Panc1 (cell line): ENCODE results near the gene KIAA1671. TPM values are rescaled to one million over a fixed set of nuclear protein-coding genes. Genes with fewer than 3 reads are reported as not detected.
"Not testable (repeated sequence)": the region's sequence is repeated elsewhere in the genome, so short reads cannot be mapped to it uniquely, and the experiment has no call there.

Source experiments
- ATAC-seq: fragments of 200-7000 bp; cut with Tn5 transposase; 2 replicates; pipeline ENCODE4 v1.9.1; 2020; ENCODE audit warnings: mild to moderate bottlenecking, moderate library complexity
- BruUV-seq: library from RNA; stranded (reverse); fragments of 400-500 nt; replicated peaks from 2 replicates; lab custom pipeline; 2021; lab: Mats Ljungman, UMichigan
- CTCF ChIA-PET: fragments of 300-600 bp; sonication (Branson Sonifier 250); formaldehyde crosslinking; loops from one replicate; lab custom pipeline; 2022; ENCODE audit warnings: antibody characterized with exemption; lab: Charles Lee
- POLR2A ChIA-PET: fragments of 300-600 bp; sonication (Branson Sonifier 250); formaldehyde crosslinking; loops from one replicate; lab custom pipeline; 2022; ENCODE audit warnings: antibody characterized with exemption; lab: Charles Lee
- DNase-seq: peaks from one replicate; pipeline ENCODE4 v3.0.0-alpha.2; 2010; ENCODE audit warnings: low read depth, low spot score
- H3K27ac ChIP-seq: 2 replicates; pipeline ENCODE4 v1.5.1; 2011; ENCODE audit warnings: mild to moderate bottlenecking, low read length, inconsistent platforms
- H3K27me3 ChIP-seq: fragments of 200-500 bp; sonication (Bioruptor generic); 2 replicates; pipeline ENCODE4 v1.6.0; 2014; ENCODE audit warnings: low read length, inconsistent platforms; ENCODE audit not compliant: control insufficient read depth, insufficient read depth
- H3K36me3 ChIP-seq: fragments of 200-500 bp; sonication (Bioruptor generic); 2 replicates; pipeline ENCODE4 v1.5.1; 2014; ENCODE audit warnings: inconsistent platforms, mild to moderate bottlenecking, low read length, moderate library complexity; ENCODE audit not compliant: control insufficient read depth, insufficient read depth
- H3K4me1 ChIP-seq: 2 replicates; pipeline ENCODE4 v1.5.1; 2011; ENCODE audit warnings: inconsistent platforms, mild to moderate bottlenecking, low read length, moderate library complexity; ENCODE audit not compliant: control insufficient read depth, insufficient read depth
- H3K4me3 ChIP-seq, 2 experiments: 2 replicates each; pipeline ENCODE4 v1.5.1; 2011 to 2012; ENCODE audit warnings: low read depth in 2 of 2, low read length in 2 of 2, mild to moderate bottlenecking in 2 of 2, inconsistent platforms in 1 of 2, moderate library complexity in 1 of 2
- H3K9me3 ChIP-seq: fragments of 200-500 bp; sonication (Bioruptor generic); 2 replicates; pipeline ENCODE4 v1.5.1; 2014; ENCODE audit warnings: low read depth, mild to moderate bottlenecking, inconsistent platforms, low read length, moderate library complexity; ENCODE audit not compliant: control insufficient read depth, insufficient read depth
- POLR2AphosphoS5 ChIP-seq: IDR thresholded peaks from 2 replicates; pipeline ENCODE4 v1.6.1; 2012; ENCODE audit warnings: mild to moderate bottlenecking, low read depth, low read length, moderate library complexity
- SIN3A ChIP-seq: IDR thresholded peaks from 2 replicates; pipeline ENCODE4 v1.6.1; 2012; ENCODE audit warnings: low read depth, mild to moderate bottlenecking, low read length, moderate library complexity, borderline replicate concordance; ENCODE audit not compliant: insufficient read depth
- TCF7L2 ChIP-seq: IDR thresholded peaks from 2 replicates; pipeline ENCODE4 v1.6.1; 2011; ENCODE audit warnings: mild to moderate bottlenecking, low read depth, low read length, inconsistent platforms
- in situ Hi-C: cut with HindIII; loops from 2 replicates; pipeline ENCODE4 v1.10.0; 2016; ENCODE audit warnings: low sequenced_read_pairs, low pct_unique_long_range_greater_than_20kb
- intact Hi-C: fragments of 100-400 bp; cut with micrococcal nuclease; formaldehyde crosslinking; loops from one replicate; pipeline ENCODE4 v1.10.0; 2022; ENCODE audit not compliant: unreplicated experiment
- total RNA-seq: library from RNA; stranded (reverse); gene quantifications from one replicate; pipeline ENCODE4 v1.2.1, GENCODE V29; 2021; ENCODE audit not compliant: unreplicated experiment
- TF ChIP-seq, protein P1 (sequence below), 2 experiments: IDR thresholded peaks; 2 replicates each; pipeline ENCODE4 v1.6.1; 2011 to 2012; ENCODE audit warnings: low read depth in 2 of 2, control low read depth in 1 of 2, low read length in 1 of 2, mild to moderate bottlenecking in 1 of 2, moderate library complexity in 1 of 2; ENCODE audit not compliant: insufficient read depth in 1 of 2
- TF ChIP-seq, protein P2 (sequence below): fragments of 450-650 bp; IDR thresholded peaks from 2 replicates; pipeline ENCODE4 v1.5.1; 2017; ENCODE audit warnings: mild to moderate bottlenecking

Gene KIAA1671
- total RNA-seq, 1 experiment from 2014 or later = 48.1 TPM

DNA sequence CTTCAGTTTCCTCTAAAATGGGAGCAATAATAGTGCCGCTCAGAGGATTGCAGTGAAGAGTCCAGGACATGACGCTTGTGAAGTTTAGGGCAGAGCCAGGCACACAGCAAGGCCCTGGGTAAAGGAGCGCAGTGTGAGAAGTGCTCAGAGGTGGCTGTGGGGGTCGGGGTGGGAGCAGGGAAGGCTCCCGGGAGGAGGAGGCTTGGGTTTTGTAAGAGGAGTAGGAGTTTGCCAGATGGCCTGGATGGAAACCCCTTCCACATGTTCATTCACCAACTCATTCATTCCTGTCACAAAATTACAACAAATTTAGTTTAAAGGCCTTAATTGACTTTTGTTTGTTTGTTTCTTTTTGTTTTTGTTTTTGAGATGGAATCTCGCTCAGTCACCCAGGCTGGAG is 283.9 kb downstream of the KIAA1671 start:
- intact Hi-C loops = loop anchor here (5.0 kb wide), 1 partner anchor 96 kb away; no protein-coding TSS in a partner anchor
- Histone ChIP-seq H3K4me3 (peak overlapping the region in 1 of 2 experiments; percentile 29; a peak in 1 of 4 replicates), H3K27me3 (no peaks in the 10 kb centered on the region), H3K27ac (no peak overlapping the region), H3K36me3 (no peaks in the 10 kb centered on the region), H3K4me1 (no peaks in the 10 kb centered on the region), H3K9me3 (no peaks in the 10 kb centered on the region)
- DNase-seq (no peak), ATAC-seq (no peak)
- POLR2A ChIA-PET = no interaction called here
- in situ Hi-C loops = no loop called here
- TF ChIP-seq SIN3A (no peak), TCF7L2 (no peak), POLR2AphosphoS5 (no peak)
- TF ChIP-seq, protein P1, sequence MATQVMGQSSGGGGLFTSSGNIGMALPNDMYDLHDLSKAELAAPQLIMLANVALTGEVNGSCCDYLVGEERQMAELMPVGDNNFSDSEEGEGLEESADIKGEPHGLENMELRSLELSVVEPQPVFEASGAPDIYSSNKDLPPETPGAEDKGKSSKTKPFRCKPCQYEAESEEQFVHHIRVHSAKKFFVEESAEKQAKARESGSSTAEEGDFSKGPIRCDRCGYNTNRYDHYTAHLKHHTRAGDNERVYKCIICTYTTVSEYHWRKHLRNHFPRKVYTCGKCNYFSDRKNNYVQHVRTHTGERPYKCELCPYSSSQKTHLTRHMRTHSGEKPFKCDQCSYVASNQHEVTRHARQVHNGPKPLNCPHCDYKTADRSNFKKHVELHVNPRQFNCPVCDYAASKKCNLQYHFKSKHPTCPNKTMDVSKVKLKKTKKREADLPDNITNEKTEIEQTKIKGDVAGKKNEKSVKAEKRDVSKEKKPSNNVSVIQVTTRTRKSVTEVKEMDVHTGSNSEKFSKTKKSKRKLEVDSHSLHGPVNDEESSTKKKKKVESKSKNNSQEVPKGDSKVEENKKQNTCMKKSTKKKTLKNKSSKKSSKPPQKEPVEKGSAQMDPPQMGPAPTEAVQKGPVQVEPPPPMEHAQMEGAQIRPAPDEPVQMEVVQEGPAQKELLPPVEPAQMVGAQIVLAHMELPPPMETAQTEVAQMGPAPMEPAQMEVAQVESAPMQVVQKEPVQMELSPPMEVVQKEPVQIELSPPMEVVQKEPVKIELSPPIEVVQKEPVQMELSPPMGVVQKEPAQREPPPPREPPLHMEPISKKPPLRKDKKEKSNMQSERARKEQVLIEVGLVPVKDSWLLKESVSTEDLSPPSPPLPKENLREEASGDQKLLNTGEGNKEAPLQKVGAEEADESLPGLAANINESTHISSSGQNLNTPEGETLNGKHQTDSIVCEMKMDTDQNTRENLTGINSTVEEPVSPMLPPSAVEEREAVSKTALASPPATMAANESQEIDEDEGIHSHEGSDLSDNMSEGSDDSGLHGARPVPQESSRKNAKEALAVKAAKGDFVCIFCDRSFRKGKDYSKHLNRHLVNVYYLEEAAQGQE (IDR thresholded peaks at IDR 0.05; ENCODE audit: insufficient read depth in 1 of 2, low read depth in 2 of 2, low read length in 1 of 2) = no peak
- TF ChIP-seq, protein P2, sequence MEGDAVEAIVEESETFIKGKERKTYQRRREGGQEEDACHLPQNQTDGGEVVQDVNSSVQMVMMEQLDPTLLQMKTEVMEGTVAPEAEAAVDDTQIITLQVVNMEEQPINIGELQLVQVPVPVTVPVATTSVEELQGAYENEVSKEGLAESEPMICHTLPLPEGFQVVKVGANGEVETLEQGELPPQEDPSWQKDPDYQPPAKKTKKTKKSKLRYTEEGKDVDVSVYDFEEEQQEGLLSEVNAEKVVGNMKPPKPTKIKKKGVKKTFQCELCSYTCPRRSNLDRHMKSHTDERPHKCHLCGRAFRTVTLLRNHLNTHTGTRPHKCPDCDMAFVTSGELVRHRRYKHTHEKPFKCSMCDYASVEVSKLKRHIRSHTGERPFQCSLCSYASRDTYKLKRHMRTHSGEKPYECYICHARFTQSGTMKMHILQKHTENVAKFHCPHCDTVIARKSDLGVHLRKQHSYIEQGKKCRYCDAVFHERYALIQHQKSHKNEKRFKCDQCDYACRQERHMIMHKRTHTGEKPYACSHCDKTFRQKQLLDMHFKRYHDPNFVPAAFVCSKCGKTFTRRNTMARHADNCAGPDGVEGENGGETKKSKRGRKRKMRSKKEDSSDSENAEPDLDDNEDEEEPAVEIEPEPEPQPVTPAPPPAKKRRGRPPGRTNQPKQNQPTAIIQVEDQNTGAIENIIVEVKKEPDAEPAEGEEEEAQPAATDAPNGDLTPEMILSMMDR = no peak
- CTCF ChIA-PET = no interaction called here
- BruUV-seq = no TSS peak

DNA sequence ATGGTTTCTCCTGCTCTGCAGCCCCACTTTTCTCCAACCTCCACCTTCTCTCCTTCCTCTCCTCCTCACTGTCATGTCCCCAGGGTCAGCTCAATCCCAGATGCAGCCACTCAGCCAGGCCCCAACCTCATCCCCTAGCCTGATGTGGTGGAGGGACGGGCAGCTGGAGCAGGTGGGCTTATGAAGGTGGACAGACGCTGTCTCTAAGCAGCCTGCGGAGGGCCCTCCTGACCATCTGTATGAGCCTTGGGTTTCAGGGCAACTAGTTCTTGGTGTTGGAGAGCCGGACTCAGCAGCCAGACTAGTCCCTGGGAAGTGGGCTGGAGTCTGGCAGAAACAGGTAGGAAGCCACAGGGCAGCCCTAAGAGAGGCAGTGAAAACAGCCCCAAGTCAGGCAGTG is 285.0 kb downstream of the KIAA1671 start:
- intact Hi-C loops = loop anchor here (5.0 kb wide), 1 partner anchor 95 kb away; no protein-coding TSS in a partner anchor
- ChIA-PET CTCF (interaction anchor here (0.5 kb wide), 1 partner anchor 431 kb away, joined by 6 read pairs; the partner anchor contains the start of gene SGSM1), POLR2A (no interaction called here)
- DNase-seq (no peak), ATAC-seq (no peak)
- TF ChIP-seq SIN3A (no peak), POLR2AphosphoS5 (no peak), TCF7L2 (no peak)
- TF ChIP-seq, protein P2 = no peak
- TF ChIP-seq, protein P1 (IDR thresholded peaks at IDR 0.05; ENCODE audit: insufficient read depth in 1 of 2, low read depth in 2 of 2, low read length in 1 of 2) = no peak
- in situ Hi-C loops = no loop called here
- BruUV-seq = no TSS peak
- no peak overlapping the region for H3K4me3 ChIP-seq
- no peaks in the 10 kb centered on the region for H3K4me1 ChIP-seq
- H3K27me3 ChIP-seq = no peaks in the 10 kb centered on the region
- no peak overlapping the region for H3K27ac ChIP-seq
- H3K9me3 ChIP-seq = no peaks in the 10 kb centered on the region
- H3K36me3 ChIP-seq = no peaks in the 10 kb centered on the region

DNA sequence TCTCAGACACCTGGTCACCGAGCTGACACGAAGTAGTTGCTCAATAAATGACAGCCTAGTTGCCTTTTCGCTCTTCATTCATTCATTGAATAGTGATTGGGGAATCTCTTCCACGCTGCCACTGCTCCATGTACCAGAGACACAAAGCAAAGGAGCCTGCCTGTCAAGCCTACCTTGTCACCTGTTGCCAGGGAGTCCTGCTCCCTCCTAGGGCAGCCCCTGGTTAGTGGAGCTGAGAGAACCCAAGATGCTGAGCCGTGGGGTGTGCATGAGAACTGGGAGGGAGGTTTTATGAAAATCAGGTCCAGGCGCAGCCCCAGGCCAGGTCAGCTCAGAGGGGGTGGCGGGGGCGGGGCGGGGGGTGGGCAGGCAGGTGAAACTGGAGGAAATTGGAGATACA is 285.5 kb downstream of the KIAA1671 start:
- H3K4me3 ChIP-seq, H3K9me3 ChIP-seq, in situ Hi-C loops, H3K27ac ChIP-seq, H3K27me3 ChIP-seq, H3K4me1 ChIP-seq, H3K36me3 ChIP-seq, BruUV-seq, ATAC-seq, POLR2A ChIA-PET, CTCF ChIA-PET, DNase-seq: not testable (repeated sequence)
- intact Hi-C loops = loop anchor here (5.0 kb wide), 1 partner anchor 94 kb away; no protein-coding TSS in a partner anchor
